GM19455 (cell line): Measurements from ENCODE around the gene GRAMD2B.

ENCODE experiments used
- ATAC-seq: cut with Tn5 transposase; IDR thresholded peaks from one replicate; pipeline ENCODE4 v1.9.1; 2021; ENCODE audit not compliant: unreplicated experiment

The GRAMD2B gene

GRCh38 chr5:126477294-126478117 lies 54.3 kb downstream of the GRAMD2B start:
- ATAC-seq, result no peak

- ATAC-seq, result no peak
Observed at GRCh38 chr5:126479810-126480209, 56.6 kb downstream of the GRAMD2B start.

DNA sequence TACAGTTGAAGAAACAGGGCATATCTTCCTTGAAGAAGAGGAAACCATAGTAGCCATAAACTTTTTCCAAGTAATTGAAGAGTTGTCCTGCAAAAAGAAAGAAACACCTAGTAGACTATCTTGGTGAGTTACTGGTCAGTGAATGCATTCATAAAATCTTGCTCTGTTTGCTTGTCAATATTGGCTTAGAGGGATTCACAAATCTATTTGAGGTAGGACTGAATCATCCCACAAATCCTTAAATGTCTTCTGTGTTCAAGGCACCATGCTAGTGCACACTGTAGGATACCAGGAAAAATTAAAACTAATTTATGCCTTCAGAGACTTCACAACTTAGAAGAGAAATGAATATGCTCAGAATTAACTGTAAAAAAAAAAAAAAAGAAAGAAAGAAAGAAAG lies 57.6 kb downstream of the GRAMD2B start:
- no peak for ATAC-seq

- no peak for ATAC-seq
Observed at GRCh38 chr5:126481243-126481642, 58.0 kb downstream of the GRAMD2B start.

GRCh38 chr5:126482591-126482990 lies 59.4 kb downstream of the GRAMD2B start:
- no peak for ATAC-seq

DNA sequence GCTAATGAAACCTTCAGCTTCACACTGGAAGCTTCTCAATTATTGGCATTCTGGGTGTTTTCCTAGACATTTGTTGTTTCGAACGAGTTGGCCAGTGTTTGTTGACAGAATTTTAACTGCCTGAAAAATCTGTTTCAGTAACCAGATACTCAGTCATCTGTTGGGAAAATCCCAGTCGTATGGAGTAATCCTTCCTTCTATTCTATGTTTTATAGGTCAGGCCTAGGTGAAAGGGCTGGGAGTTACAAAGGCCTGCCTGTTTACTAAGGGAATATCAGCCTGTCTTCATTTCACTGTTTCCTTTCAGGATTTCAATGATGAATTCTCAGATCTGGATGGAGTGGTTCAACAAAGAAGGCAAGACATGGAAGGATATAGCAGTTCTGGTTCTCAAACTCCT lies 59.9 kb downstream of the GRAMD2B start:
- ATAC-seq, result no peak

GRCh38 chr5:126484253-126484652 lies 61.0 kb downstream of the GRAMD2B start:
- no peak for ATAC-seq

- ATAC-seq, result no peak
Observed at GRCh38 chr5:126486332-126486731, 63.1 kb downstream of the GRAMD2B start.

GRCh38 chr5:126487596-126487995 lies 64.4 kb downstream of the GRAMD2B start:
- no peak for ATAC-seq

- ATAC-seq, result no peak
Observed at GRCh38 chr5:126488443-126489065, 65.3 kb downstream of the GRAMD2B start.

DNA sequence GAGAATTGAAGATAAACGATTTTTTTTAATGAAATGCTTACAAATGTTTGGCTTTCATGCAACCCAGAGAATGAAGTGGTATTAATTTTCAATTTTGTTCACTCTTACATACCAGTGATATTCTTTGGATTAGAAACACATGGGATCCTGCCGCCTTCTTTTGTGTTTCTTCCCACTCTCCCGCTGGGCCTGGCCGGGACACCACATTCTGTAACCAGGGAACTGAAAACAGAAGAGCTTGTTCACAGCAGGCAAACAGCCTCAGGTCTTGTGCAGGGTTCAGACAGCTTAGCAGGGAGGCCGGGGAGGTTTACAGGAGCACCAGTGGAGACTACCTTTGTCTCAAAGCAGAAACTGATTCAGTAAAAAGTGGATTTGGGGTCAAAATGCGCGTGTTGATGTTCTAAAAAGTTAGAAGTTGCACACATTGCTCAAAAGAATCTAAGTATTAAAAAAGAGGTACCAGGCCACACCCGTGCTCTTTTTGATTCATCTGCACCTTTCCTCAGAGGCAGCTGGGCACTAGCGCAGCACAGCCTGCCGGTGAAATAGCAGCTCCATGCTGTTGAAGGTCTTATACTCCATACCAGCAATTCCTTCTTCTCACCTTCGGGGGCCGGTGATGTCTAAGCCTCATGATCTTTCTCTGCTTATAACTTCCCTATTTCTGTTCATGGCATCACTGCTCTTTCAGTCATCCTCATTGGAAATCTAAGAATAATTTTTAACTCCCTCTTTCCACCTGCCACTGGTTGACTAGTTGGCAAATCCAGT lies 67.1 kb downstream of the GRAMD2B start:
- ATAC-seq, result no peak

DNA sequence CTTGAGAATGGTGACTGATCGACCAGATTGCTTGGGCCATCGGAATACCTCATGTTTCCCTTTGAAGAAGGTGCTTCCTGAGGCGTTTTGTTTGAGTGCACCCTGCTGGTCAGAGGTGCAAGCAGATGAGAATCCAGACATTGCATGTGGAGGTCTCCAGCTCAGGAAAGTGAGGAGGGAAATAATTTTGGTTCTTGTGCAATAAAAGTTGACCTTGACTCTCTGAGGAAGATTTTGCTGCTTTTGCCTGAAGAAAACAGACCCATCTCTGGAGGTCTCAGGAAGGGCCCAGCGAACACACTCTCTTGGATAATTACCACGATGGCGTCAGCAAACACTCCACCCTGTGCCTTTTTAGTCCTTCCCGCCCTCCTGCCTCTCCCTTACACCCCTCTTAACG lies 69.7 kb downstream of the GRAMD2B start:
- ATAC-seq, result no peak

- no peak for ATAC-seq
Observed at GRCh38 chr5:126494393-126494792, 71.2 kb downstream of the GRAMD2B start.

DNA sequence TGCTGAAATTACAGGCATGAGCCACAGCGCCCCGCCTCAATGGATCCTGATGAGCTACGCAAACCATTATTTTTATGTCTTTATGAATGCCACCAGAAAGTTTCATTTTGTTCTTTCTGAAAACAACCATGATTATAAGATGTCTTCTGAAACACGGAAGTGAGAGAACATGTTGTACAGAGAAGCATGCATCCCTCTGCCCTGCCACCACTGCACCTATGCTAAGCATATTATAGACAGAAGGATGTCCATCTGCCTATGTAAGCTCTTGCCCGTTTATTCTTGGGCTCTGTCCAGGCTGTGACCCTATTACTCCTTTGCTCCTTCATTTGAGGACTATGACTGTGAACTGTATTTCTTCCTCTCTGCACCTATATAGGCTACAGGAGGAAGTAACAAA lies 74.3 kb downstream of the GRAMD2B start:
- ATAC-seq, result no peak

DNA sequence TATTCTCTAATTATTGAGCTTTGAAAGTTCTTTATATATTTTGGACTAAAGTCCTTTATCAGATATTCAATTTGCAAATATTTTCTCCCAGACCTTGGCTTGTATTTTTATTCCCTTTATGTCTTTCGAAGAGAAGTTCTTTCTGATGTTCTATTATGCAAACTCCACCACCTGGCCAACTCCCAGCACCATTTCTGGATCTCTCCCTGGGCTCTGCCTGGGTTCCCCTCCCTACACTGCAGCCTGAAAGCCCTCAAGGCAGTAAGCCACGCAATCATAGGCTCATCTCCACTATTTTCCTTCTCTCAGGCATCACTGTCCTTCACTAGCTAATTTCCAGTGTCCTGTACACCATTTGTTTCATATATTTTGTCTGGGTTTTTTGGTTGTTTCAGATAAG lies 76.1 kb downstream of the GRAMD2B start:
- no peak for ATAC-seq

DNA sequence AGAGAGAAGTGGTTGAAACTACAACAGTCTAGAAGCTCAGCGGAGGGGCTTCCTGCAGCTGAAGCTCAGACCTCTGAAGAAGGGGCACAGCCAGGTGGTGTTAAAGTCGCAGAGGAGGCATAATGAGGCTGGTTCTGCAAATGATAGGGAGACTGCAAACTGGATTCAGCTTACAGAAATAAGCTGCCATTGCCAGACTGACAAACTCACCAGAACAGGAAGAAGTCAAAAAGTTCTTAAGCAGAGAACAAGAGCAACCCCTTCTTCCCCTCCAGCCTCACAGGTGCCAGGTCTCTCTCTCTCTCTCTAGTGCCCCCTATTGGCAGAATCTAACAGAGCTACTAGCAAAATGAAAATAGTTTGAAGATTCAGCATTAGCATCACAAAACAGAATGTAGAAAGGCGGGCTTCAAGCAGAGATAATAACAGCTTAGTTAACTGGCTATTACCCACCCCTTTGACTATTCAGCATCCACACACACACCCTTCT lies 76.7 kb downstream of the GRAMD2B start:
- ATAC-seq, result no peak

GRCh38 chr5:126501448-126501847 lies 78.2 kb downstream of the GRAMD2B start:
- no peak for ATAC-seq

- no peak for ATAC-seq
Observed at GRCh38 chr5:126503602-126504104, 80.4 kb downstream of the GRAMD2B start.

DNA sequence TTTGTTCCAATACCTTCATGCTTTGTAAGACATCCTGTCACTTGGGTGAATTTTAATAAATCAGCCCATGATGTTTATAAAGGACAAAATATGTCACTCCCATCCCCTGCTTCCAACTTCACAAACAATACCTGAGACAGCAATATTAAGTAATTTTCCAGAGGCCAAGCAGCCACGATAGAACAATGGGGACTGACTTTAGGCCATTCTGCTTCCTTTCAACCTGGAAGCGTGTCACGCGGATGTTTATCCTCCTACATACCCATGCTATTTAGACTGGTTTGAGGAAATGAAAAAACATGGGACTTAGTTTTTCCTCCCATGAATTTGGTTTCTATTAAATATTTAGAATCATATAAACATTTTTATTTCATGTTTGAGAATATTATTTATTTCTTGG lies 82.9 kb downstream of the GRAMD2B start:
- ATAC-seq, result no peak

GRCh38 chr5:126508251-126508961 lies 85.2 kb downstream of the GRAMD2B start:
- no peak for ATAC-seq

GRCh38 chr5:126508962-126509279 lies 85.7 kb downstream of the GRAMD2B start:
- ATAC-seq, result no peak
